ENCODE results near the gene HGFAC.

The HGFAC gene

DNA sequence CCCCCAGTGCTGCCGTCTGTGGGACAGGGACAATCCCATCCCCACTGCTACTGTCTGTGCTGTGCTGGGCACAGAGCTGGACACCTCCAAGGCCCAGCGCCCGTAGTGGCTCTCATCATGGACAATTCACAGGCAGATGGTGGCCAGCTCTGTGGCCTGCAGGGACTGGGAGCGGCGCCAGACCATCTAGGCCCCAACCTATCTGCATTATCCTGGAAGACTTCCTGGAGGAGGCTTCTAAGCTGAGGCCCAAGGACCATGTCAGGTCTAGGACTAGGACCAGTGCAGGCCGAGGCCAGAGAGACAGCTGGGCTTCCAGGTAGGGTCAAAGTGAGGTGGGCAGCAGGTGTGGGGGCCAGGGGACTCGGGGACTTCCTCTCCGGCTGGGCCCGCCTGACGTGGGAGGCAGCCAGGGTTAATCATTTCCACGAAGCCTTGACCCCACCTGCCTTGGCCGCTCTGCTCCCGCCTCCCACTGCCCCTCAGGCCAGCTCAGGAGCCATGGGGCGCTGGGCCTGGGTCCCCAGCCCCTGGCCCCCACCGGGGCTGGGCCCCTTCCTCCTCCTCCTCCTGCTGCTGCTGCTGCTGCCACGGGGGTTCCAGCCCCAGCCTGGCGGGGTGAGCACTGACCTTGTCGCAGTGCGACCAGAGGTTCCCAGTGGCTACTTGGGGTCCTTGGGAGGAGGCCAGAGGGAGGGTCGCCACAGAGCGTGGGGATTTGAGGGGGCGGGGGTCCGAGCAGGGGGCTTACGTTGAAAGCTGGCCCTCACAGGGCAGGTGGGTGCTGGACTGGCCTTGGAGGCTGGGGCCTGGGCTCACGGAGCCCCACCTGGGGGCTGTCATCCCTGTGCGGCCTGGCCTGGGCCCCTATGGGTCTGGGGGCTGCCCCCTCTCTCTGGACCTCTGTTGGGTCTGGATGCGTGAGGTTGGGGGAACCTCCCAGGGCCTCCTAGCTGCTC is at the start of gene HGFAC:
Gene HGFAC, plus strand, starts transcription at position 468 of the 959 bp plus-strand sequence. Its CDS starts 34 bp downstream, at position 502.
- no peaks in the 10 kb centered on the region for H3K9me3 ChIP-seq (ENCODE audit: low read depth, low read length)
- H3K36me3 ChIP-seq (ENCODE audit: insufficient read depth, low read length): no peaks in the 10 kb centered on the region
- DNase-seq (ENCODE audit: low read depth, low spot score): no peak
- no peak within 1 kb of the TSS for H3K4me3 ChIP-seq
- no peak within 1 kb of the TSS for H3K27ac ChIP-seq
- H3K9ac ChIP-seq (ENCODE audit: insufficient read length): no peak within 1 kb of the TSS
- no peak for TF ChIP-seq POLR2AphosphoS5 (IDR thresholded peaks at IDR 0.05; ENCODE audit: borderline replicate concordance, low read depth, low read length)
- no peak for TF ChIP-seq FOXP2 (optimal IDR thresholded peaks at IDR 0.05; ENCODE audit: control extremely low read depth, extremely low read length, insufficient read depth)
- TF ChIP-seq EZH2 (IDR thresholded peaks at IDR 0.05): no peak

DNA sequence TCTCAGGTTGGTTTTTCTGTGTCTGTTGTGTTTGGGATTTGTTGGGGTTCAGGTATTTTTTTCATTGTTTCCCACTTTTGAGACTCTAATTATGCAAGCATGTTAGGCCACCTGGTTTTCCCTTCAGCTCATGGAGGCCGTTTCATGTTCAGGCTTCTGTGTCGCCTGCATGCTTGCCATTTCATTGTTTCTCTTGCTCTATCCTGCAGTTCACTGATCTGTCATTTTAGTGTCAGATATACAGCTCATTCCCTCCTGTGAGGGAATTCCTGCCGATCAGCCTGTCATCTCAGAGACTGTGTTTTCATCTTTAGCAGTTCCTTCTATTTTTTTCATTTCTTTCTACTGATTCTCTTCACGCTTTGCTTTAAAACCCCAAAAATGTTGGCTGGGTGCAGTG is 49.4 kb upstream of the HGFAC start:
- Histone ChIP-seq H3K27ac (no peak overlapping the region), H3K9me3 (ENCODE audit: low read depth, low read length) (0 out of 2 replicates have a peak, but pooled peaks cover 6% of the 10 kb centered on the region), H3K4me3 (no peak overlapping the region), H3K9ac (ENCODE audit: insufficient read length) (no peak overlapping the region), H3K36me3 (ENCODE audit: insufficient read depth, low read length) (peaks cover 5% of the 10 kb centered on the region; the same call in 1 of the 2 replicates)
- no peak for DNase-seq (ENCODE audit: low read depth, low spot score)
- TF ChIP-seq EZH2 (IDR thresholded peaks at IDR 0.05) (no peak), FOXP2 (optimal IDR thresholded peaks at IDR 0.05; ENCODE audit: control extremely low read depth, extremely low read length, insufficient read depth) (no peak), POLR2AphosphoS5 (IDR thresholded peaks at IDR 0.05; ENCODE audit: borderline replicate concordance, low read depth, low read length) (no peak)

DNA sequence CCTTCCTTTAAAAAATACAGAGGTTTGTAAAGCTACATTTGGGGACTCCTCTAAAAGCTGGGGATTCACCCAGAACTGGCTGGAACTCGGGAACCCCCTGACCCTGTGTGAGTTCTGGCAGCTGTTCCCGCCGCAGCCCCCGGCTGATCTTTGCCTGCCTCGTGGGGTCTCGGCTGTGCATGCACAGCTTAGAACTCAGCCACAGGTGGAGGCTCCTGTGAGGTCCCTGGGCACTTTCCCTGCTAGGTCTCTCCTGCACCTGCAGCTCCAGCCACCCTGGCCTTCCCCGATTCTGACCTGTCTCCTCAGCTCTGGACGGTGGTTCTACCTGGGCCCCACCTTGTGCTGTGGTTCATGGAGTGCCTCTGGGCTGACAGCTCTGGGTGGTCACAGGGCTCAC is 48.6 kb upstream of the HGFAC start:
- no peak for DNase-seq (ENCODE audit: low read depth, low spot score)
- Histone ChIP-seq H3K4me3 (no peak overlapping the region), H3K36me3 (ENCODE audit: insufficient read depth, low read length) (peaks cover 5% of the 10 kb centered on the region; the same call in 1 of the 2 replicates), H3K9me3 (ENCODE audit: low read depth, low read length) (0 out of 2 replicates have a peak, but pooled peaks cover 6% of the 10 kb centered on the region), H3K9ac (ENCODE audit: insufficient read length) (no peak overlapping the region), H3K27ac (no peak overlapping the region)
- no peak for TF ChIP-seq EZH2 (IDR thresholded peaks at IDR 0.05)
- no peak for TF ChIP-seq POLR2AphosphoS5 (IDR thresholded peaks at IDR 0.05; ENCODE audit: borderline replicate concordance, low read depth, low read length)
- TF ChIP-seq FOXP2 (optimal IDR thresholded peaks at IDR 0.05; ENCODE audit: control extremely low read depth, extremely low read length, insufficient read depth): no peak

DNA sequence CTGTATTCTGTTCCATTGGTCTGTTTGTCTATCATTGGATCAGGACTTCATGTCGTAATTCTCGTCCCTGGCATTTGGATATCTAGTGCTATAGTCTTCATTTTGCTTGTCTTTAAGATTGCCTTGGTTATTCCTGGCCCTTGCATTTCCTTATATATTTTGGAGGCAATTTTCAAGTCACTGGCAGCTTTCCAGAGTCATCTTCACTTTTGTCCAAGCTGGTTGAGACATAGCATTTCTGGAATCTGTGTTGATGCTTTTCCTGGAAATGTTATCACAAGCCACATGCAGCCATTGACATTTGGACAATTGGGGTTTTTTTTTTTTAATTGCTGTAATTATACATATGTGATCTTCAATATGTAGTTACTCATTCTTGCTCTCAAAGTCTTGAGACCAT is 45.2 kb upstream of the HGFAC start:
- no peak for DNase-seq (ENCODE audit: low read depth, low spot score)
- TF ChIP-seq EZH2 (IDR thresholded peaks at IDR 0.05) (no peak), FOXP2 (optimal IDR thresholded peaks at IDR 0.05; ENCODE audit: control extremely low read depth, extremely low read length, insufficient read depth) (no peak), POLR2AphosphoS5 (IDR thresholded peaks at IDR 0.05; ENCODE audit: borderline replicate concordance, low read depth, low read length) (no peak)
- no peak overlapping the region for H3K4me3 ChIP-seq
- H3K9ac ChIP-seq (ENCODE audit: insufficient read length): no peak overlapping the region
- H3K36me3 ChIP-seq (ENCODE audit: insufficient read depth, low read length): peaks cover 5% of the 10 kb centered on the region; the same call in 1 of the 2 replicates
- H3K27ac ChIP-seq: no peak overlapping the region
- 0 out of 2 replicates have a peak, but pooled peaks cover 6% of the 10 kb centered on the region for H3K9me3 ChIP-seq (ENCODE audit: low read depth, low read length)

DNA sequence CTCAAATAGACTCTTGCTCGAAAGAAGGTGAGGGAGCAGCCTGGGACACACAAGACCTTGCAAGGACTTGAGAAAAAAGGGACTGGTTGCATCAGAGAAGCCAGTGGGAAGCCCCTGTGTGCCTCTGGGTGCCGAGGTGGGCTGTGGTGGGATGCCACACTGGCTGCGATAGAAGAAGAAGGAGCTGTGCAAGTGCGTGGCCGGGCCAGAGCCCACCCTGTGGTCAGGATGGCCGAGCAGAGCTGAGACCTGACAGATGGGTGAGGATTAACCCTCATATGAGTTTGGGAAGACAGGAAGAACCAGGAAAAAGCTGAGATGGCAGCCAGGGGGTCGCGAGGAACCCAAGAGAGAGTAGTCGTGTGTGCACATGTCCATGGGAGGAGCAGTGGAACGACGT is 44.6 kb upstream of the HGFAC start:
- Histone ChIP-seq H3K4me3 (no peak overlapping the region), H3K27ac (no peak overlapping the region), H3K9me3 (ENCODE audit: low read depth, low read length) (0 out of 2 replicates have a peak, but pooled peaks cover 6% of the 10 kb centered on the region), H3K36me3 (ENCODE audit: insufficient read depth, low read length) (peaks cover 5% of the 10 kb centered on the region; the same call in 1 of the 2 replicates), H3K9ac (ENCODE audit: insufficient read length) (no peak overlapping the region)
- TF ChIP-seq POLR2AphosphoS5 (IDR thresholded peaks at IDR 0.05; ENCODE audit: borderline replicate concordance, low read depth, low read length): no peak
- TF ChIP-seq EZH2 (IDR thresholded peaks at IDR 0.05): no peak
- no peak for TF ChIP-seq FOXP2 (optimal IDR thresholded peaks at IDR 0.05; ENCODE audit: control extremely low read depth, extremely low read length, insufficient read depth)
- no peak for DNase-seq (ENCODE audit: low read depth, low spot score)

DNA sequence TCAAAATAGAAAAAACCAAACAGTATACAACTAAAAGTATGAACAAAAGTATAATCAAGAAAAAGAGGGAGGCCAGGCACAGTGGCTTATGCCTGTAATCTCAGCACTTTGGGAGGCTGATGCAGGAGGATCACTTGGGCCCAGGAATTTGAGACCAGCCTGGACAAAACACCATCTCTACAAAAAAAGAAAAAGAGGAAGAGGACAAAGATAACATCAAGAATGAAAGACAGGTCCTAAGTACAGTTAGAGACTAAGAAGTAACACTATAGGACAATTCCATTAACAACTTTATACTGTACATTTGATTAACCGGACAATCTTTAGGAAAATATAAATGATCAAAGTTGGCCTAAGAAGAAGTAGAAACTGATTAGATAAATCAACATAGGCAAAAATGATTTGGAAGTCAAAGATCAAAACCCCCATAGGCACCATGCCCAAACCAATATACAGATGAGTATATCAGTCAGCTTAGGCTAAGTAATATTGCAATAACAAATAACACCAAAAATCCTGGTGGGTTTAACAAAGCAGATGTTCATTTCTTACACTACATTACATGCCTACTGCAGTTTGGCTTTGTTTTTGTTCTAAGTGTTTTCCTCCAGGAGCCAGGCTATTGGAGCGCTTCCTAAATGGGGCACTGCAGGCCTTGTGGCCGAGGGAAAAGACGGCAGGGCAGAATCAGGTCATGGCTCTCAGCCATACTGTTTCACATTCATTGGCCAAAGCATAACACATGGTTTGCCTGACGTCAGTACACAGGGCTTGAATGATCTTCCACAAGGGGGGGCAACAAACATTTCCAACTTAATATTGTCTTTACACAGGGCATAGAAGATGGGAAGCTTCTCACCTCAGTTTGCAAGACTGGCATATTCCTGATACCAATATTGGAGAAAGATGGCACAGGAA is 42.2 kb upstream of the HGFAC start:
- Histone ChIP-seq H3K4me3 (no peak overlapping the region), H3K9ac (ENCODE audit: insufficient read length) (no peak overlapping the region), H3K36me3 (ENCODE audit: insufficient read depth, low read length) (peaks cover 13% of the 10 kb centered on the region), H3K9me3 (ENCODE audit: low read depth, low read length) (0 out of 2 replicates have a peak, but pooled peaks cover 11% of the 10 kb centered on the region), H3K27ac (no peak overlapping the region)
- DNase-seq (ENCODE audit: low read depth, low spot score): no peak
- TF ChIP-seq POLR2AphosphoS5 (IDR thresholded peaks at IDR 0.05; ENCODE audit: borderline replicate concordance, low read depth, low read length) (no peak), FOXP2 (optimal IDR thresholded peaks at IDR 0.05; ENCODE audit: control extremely low read depth, extremely low read length, insufficient read depth) (no peak), EZH2 (IDR thresholded peaks at IDR 0.05) (no peak)

DNA sequence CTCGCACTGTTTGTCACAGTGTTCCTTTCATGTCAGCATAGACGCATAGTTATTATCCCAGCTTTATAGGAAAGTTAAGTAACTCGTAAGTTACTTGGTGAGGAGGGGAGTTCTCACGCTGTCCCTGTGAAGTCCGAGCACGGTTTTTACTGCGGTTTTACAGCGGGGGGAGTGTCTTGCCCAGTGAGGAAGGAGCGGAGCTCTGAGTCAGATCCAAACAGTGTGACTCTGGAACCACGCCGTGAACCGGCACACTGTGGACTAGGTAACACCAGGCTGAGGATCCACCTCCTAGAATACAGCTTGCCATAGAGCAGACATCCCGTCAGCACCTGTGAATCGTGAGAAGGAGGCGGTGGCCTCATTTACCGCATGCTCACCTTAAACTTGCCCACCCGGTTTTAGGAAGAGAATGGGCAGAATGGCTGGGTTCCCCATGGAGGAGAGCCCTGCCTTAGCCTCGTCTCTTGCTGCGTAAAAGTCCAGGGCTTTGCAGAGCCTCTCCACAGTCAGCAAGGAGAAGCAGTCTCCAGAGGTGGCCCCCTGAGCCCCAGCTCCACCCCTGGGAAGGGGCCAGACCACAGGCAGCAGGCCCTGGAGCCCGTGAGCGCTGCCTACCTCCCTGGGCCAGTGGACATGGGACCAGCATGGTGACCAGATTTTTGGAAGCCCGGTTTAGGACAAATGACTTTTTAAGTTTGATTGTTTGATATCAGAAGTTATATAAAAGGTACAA is 40.2 kb upstream of the HGFAC start:
- Histone ChIP-seq H3K9me3 (ENCODE audit: low read depth, low read length) (0 out of 2 replicates have a peak, but pooled peaks cover 7% of the 10 kb centered on the region), H3K27ac (no peak overlapping the region), H3K36me3 (ENCODE audit: insufficient read depth, low read length) (peaks cover 16% of the 10 kb centered on the region), H3K9ac (ENCODE audit: insufficient read length) (no peak overlapping the region), H3K4me3 (no peak overlapping the region)
- DNase-seq (ENCODE audit: low read depth, low spot score): no peak
- TF ChIP-seq FOXP2 (optimal IDR thresholded peaks at IDR 0.05; ENCODE audit: control extremely low read depth, extremely low read length, insufficient read depth) (no peak), POLR2AphosphoS5 (IDR thresholded peaks at IDR 0.05; ENCODE audit: borderline replicate concordance, low read depth, low read length) (no peak), EZH2 (IDR thresholded peaks at IDR 0.05) (no peak)

Data from SK-N-MC (cell line).